SU-DHL-6 (cell line): ENCODE measurements around the gene FOXA2.

Source experiments
- EZH2phosphoT487 ChIP-seq: fragments of 200-600 bp; sonication (generic), shearing (Covaris generic); conservative IDR thresholded peaks from 2 replicates; pipeline ENCODE4 v1.6.1; 2018; ENCODE audit warnings: mild to moderate bottlenecking, antibody characterized with exemption, low read length, moderate library complexity, mixed read lengths
- TF ChIP-seq, protein P1 (sequence below): fragments of 200-600 bp; sonication (generic); IDR thresholded peaks from one replicate; pipeline ENCODE4 v1.5.1; 2017; ENCODE audit warnings: antibody characterized with exemption, mild to moderate bottlenecking, low read length, moderate library complexity; ENCODE audit not compliant: insufficient read depth, poor library complexity, severe bottlenecking

DNA sequence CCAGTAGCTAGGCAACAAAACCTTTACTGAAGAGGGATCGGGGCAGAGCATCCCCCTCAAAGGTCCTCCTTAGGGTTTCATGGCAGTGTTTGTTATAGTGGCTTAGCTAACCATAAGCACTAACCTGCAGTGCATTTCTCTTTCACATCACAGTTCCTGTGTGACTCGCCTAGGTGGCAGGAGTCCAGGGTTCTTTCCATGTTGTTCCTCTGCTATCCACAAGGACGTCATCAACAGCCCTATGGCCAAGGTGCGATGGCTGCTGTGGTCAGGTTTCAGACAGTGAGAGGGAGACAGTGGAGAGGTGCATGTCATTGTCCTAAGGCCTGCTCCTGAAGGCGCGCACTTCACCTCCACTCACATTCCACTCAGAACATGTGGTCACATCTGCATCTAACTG is 38.8 kb upstream of the FOXA2 start:
- TF ChIP-seq, protein P1, sequence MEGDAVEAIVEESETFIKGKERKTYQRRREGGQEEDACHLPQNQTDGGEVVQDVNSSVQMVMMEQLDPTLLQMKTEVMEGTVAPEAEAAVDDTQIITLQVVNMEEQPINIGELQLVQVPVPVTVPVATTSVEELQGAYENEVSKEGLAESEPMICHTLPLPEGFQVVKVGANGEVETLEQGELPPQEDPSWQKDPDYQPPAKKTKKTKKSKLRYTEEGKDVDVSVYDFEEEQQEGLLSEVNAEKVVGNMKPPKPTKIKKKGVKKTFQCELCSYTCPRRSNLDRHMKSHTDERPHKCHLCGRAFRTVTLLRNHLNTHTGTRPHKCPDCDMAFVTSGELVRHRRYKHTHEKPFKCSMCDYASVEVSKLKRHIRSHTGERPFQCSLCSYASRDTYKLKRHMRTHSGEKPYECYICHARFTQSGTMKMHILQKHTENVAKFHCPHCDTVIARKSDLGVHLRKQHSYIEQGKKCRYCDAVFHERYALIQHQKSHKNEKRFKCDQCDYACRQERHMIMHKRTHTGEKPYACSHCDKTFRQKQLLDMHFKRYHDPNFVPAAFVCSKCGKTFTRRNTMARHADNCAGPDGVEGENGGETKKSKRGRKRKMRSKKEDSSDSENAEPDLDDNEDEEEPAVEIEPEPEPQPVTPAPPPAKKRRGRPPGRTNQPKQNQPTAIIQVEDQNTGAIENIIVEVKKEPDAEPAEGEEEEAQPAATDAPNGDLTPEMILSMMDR = no peak
- no peak for TF ChIP-seq EZH2phosphoT487
